B cell (primary cell): ENCODE data around the gene AUTS2. TPM values are rescaled to one million over a fixed set of nuclear protein-coding genes. Genes with fewer than 3 reads are reported as not detected.

ENCODE experiments used
- ATAC-seq: fragments of 200-7000 bp; cut with Tn5 transposase; one replicate; pipeline ENCODE4 v1.10.0; 2021; ENCODE audit warnings: low read depth, mild to moderate bottlenecking, moderate number of reproducible peaks, moderate library complexity
- CTCF ChIA-PET: fragments of 350-600 bp; sonication (Branson Sonifier 250); formaldehyde crosslinking; loops from one replicate; lab custom pipeline; 2021; ENCODE audit warnings: antibody characterized with exemption, inconsistent platforms; lab: Charles Lee
- POLR2A ChIA-PET: fragments of 350-600 bp; sonication (Branson Sonifier 250); formaldehyde crosslinking; loops from one replicate; lab custom pipeline; 2021; ENCODE audit warnings: antibody characterized with exemption; lab: Charles Lee
- DNase-seq: peaks from one replicate; pipeline ENCODE4 v3.0.0; 2013
- H2AFZ ChIP-seq: 2 replicates; pipeline ENCODE4 v1.6.1; 2012; ENCODE audit warnings: mild to moderate bottlenecking, low read depth, low read length; ENCODE audit not compliant: insufficient read depth, poor library complexity, severe bottlenecking
- H3K27ac ChIP-seq, 2 donors: 1 replicate in 1 of 2; 2 replicates in 1 of 2; pipeline ENCODE4 v1.5.1; 2012 to 2013; ENCODE audit warnings: low read length in 2 of 2, mild to moderate bottlenecking in 2 of 2, moderate library complexity in 1 of 2
- H3K27me3 ChIP-seq, 4 experiments: fragments of 200-600 bp in 1 of 4; sonication (generic) in 1 of 4; replicated peaks in 1 of 4; 1 replicate in 2 of 4; 2 replicates in 2 of 4; pipeline versions ENCODE4 v1.6.1 to v1.7.0; 2013 to 2016; ENCODE audit warnings: low read length in 3 of 4, mild to moderate bottlenecking in 2 of 4, mixed read lengths in 1 of 4, moderate library complexity in 1 of 4; ENCODE audit not compliant: insufficient read depth in 4 of 4, control insufficient read depth in 3 of 4; ENCODE audit errors: control extremely low read depth in 1 of 4
- H3K36me3 ChIP-seq, 2 experiments: replicated peaks in 1 of 2; 1 replicate in 1 of 2; 2 replicates in 1 of 2; pipeline versions ENCODE4 v1.6.1 to v1.7.1; 2013; ENCODE audit warnings: low read length in 1 of 2; ENCODE audit not compliant: insufficient read depth in 2 of 2, control insufficient read depth in 1 of 2; ENCODE audit errors: control extremely low read depth in 1 of 2, extremely low read depth in 1 of 2
- H3K4me1 ChIP-seq, 2 donors: fragments of 200-600 bp in 1 of 2; sonication (generic) in 1 of 2; 1 replicate in 1 of 2; 2 replicates in 1 of 2; pipeline versions ENCODE4 v1.5.1 to v1.6.1; 2013 to 2017; ENCODE audit warnings: low read length in 2 of 2; ENCODE audit not compliant: control insufficient read depth in 2 of 2, insufficient read depth in 2 of 2
- H3K4me2 ChIP-seq: replicated peaks from 2 replicates; pipeline ENCODE3; 2012; ENCODE audit warnings: mild to moderate bottlenecking, low read depth, low read length; ENCODE audit not compliant: poor library complexity, severe bottlenecking
- H3K4me3 ChIP-seq, 5 experiments: fragments of 200-600 bp in 1 of 5; sonication (generic) in 1 of 5; 1 replicate in 3 of 5; 2 replicates in 2 of 5; pipeline versions ENCODE4 v1.5.1 to v1.7.0; 2011 to 2016; ENCODE audit warnings: low read length in 4 of 5, mild to moderate bottlenecking in 4 of 5, low read depth in 2 of 5, control low read depth in 1 of 5, moderate library complexity in 1 of 5; ENCODE audit not compliant: insufficient read depth in 1 of 5; ENCODE audit errors: control extremely low read depth in 1 of 5, extremely low read depth in 1 of 5
- H3K79me2 ChIP-seq: fragments of 200-600 bp; sonication (generic); one replicate; pipeline ENCODE4 v1.6.0; 2016; ENCODE audit warnings: low read length; ENCODE audit not compliant: control insufficient read depth, insufficient read depth
- H3K9ac ChIP-seq: fragments of 200-600 bp; sonication (generic); 2 replicates; pipeline ENCODE4 v1.6.1; 2017; ENCODE audit warnings: mild to moderate bottlenecking, low read length, moderate library complexity
- H3K9me3 ChIP-seq, 3 donors: one replicate each; pipeline versions ENCODE4 v1.6.1 to v1.7.1; 2013; ENCODE audit warnings: low read length in 2 of 3; ENCODE audit not compliant: control insufficient read depth in 2 of 3, insufficient read depth in 1 of 3; ENCODE audit errors: control extremely low read depth in 1 of 3
- H4K20me1 ChIP-seq: 2 replicates; pipeline ENCODE4 v1.6.0; 2012; ENCODE audit warnings: mild to moderate bottlenecking, low read length; ENCODE audit not compliant: insufficient read depth, control insufficient read depth, poor library complexity, severe bottlenecking
- H3K27ac Mint-ChIP-seq: one replicate; pipeline ENCODE4 v1.8.0; 2021; ENCODE audit warnings: mixed read lengths
- H3K27me3 Mint-ChIP-seq: one replicate; pipeline ENCODE4 v1.8.0; 2021; ENCODE audit warnings: mixed read lengths
- H3K4me1 Mint-ChIP-seq: one replicate; pipeline ENCODE4 v1.8.0; 2021; ENCODE audit warnings: mixed read lengths
- H3K4me3 Mint-ChIP-seq: one replicate; pipeline ENCODE4 v1.8.0; 2021; ENCODE audit warnings: mixed read lengths
- H3K9me3 Mint-ChIP-seq: one replicate; pipeline ENCODE4 v1.8.0; 2022; ENCODE audit warnings: mixed read lengths; ENCODE audit not compliant: insufficient read depth
- CTCF ChIP-seq: fragments of 200-600 bp; IDR thresholded peaks from one replicate; pipeline ENCODE4 v1.8.0; 2022; ENCODE audit warnings: antibody characterized with exemption, mild to moderate bottlenecking
- EZH2 ChIP-seq: IDR thresholded peaks from 2 replicates; pipeline ENCODE4 v1.6.1; 2012; ENCODE audit warnings: borderline replicate concordance, low read depth, mild to moderate bottlenecking, moderate library complexity, low read length; ENCODE audit not compliant: insufficient read depth, poor library complexity, severe bottlenecking
- WGBS: methylation state at CpG from one replicate; pipeline ENCODE4 v1.1.5; 2013; ENCODE audit warnings: missing lambda C conversion rate; ENCODE audit not compliant: insufficient coverage; 5-methylcytosine and 5-hydroxymethylcytosine counted together
- intact Hi-C: fragments of 100-400 bp; cut with micrococcal nuclease; formaldehyde crosslinking; loops from one replicate; pipeline ENCODE4 v1.10.0; 2022
- polyA plus RNA-seq: library from polyadenylated mRNA; depleted of rRNA; stranded (reverse); fragments of >200 nt; gene quantifications from 2 replicates; pipeline ENCODE4 v1.2.3, GENCODE V29; 2012
- total RNA-seq, 2 donors: library from RNA; stranded (reverse); fragments of 120-200 nt in 1 of 2; gene quantifications; 1 replicate in 1 of 2; 2 replicates in 1 of 2; pipeline versions ENCODE4 v1.2.3 to v1.2.4, GENCODE V29; 2013 to 2022

The AUTS2 gene
- total and polyA plus RNA-seq, 2 donors (not counting 1 experiment from before 2014, with no cell fraction given), result 22.3 to 35.0 TPM

- intact Hi-C loops, result loop anchor here (10.0 kb wide), 1 partner anchor 52 kb away; no protein-coding TSS in a partner anchor
- H3K9ac ChIP-seq, result no peak overlapping the region
- no peak overlapping the region for H3K4me2 ChIP-seq
- no peak overlapping the region for H3K27ac ChIP-seq
- Mint-ChIP-seq H3K27ac (no peak overlapping the region), H3K4me3 (no peak overlapping the region), H3K9me3 (no peaks in the 10 kb centered on the region), H3K4me1 (peaks cover 33% of the 10 kb centered on the region), H3K27me3 (no peaks in the 10 kb centered on the region)
- no peak for DNase-seq
- TF ChIP-seq CTCF, result no peak
- TF ChIP-seq EZH2, result no peak
- no peak for ATAC-seq
- no peaks in the 10 kb centered on the region for H4K20me1 ChIP-seq
- no peaks in the 10 kb centered on the region for H3K27me3 ChIP-seq
- peaks cover 11% of the 10 kb centered on the region for H3K79me2 ChIP-seq
- H2AFZ ChIP-seq, result no peak overlapping the region
- CTCF ChIA-PET, result no interaction called here
- peaks cover 0 to 18% of the 10 kb centered on the region in 2 donors for H3K4me1 ChIP-seq
- H3K36me3 ChIP-seq, result no peaks in the 10 kb centered on the region
- H3K9me3 ChIP-seq, result no peaks in the 10 kb centered on the region
- POLR2A ChIA-PET, result no interaction called here
- 93% methylated on average over 3 of the region's 5 CpGs for WGBS
- H3K4me3 ChIP-seq, result no peak overlapping the region
Measured at GRCh38 chr7:69656890-69657289, 58.6 kb downstream of the AUTS2 start.

GRCh38 chr7:69657331-69657730 lies 59.1 kb downstream of the AUTS2 start:
- no peak overlapping the region for H3K27ac ChIP-seq
- TF ChIP-seq CTCF, result no peak
- H3K4me2 ChIP-seq, result no peak overlapping the region
- no peak for ATAC-seq
- H3K9ac ChIP-seq, result no peak overlapping the region
- no peak overlapping the region for H3K4me3 ChIP-seq
- Mint-ChIP-seq H3K9me3 (no peaks in the 10 kb centered on the region), H3K4me3 (no peak overlapping the region), H3K4me1 (peaks cover 30% of the 10 kb centered on the region), H3K27me3 (no peaks in the 10 kb centered on the region), H3K27ac (no peak overlapping the region)
- 97% methylated on average over 3 of the region's 4 CpGs for WGBS
- no peaks in the 10 kb centered on the region for H3K9me3 ChIP-seq
- CTCF ChIA-PET, result no interaction called here
- no peak overlapping the region for H2AFZ ChIP-seq
- no peaks in the 10 kb centered on the region for H3K36me3 ChIP-seq
- H3K27me3 ChIP-seq, result no peaks in the 10 kb centered on the region
- H4K20me1 ChIP-seq, result no peaks in the 10 kb centered on the region
- peaks cover 0 to 18% of the 10 kb centered on the region in 2 donors for H3K4me1 ChIP-seq
- peaks cover 14% of the 10 kb centered on the region for H3K79me2 ChIP-seq
- POLR2A ChIA-PET, result no interaction called here
- intact Hi-C loops, result loop anchor here (10.0 kb wide), 1 partner anchor 53 kb away; no protein-coding TSS in a partner anchor
- no peak for DNase-seq
